GM21619 (cell line): ENCODE measurements around the gene ALG14.
A peak's percentile ranks its signal among the peaks of the same experiment; 100 is the strongest.

Source experiments
- ATAC-seq: cut with Tn5 transposase; IDR thresholded peaks from one replicate; pipeline ENCODE4 v1.9.1; 2021; ENCODE audit not compliant: unreplicated experiment

ALG14 gene

DNA sequence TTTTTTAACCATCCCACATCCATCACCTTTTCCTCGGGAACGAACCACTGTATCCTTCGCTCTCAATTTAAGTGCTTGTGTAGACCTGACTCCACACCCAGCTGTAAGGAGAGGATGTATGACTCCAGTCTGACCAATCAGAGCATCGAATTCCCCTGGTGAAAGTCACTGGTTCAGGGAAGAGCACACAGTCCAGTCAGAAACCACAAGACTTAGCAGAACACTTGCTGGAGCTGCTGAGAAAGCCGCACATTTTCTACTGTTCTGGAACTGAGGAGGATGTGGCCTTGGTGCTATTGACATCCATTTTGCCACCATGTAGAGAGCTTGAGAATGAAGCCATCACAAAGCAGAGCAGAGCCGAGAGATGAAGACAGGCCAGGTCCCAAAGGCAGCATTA is 86.0 kb downstream of the ALG14 start:
- ATAC-seq: no peak

DNA sequence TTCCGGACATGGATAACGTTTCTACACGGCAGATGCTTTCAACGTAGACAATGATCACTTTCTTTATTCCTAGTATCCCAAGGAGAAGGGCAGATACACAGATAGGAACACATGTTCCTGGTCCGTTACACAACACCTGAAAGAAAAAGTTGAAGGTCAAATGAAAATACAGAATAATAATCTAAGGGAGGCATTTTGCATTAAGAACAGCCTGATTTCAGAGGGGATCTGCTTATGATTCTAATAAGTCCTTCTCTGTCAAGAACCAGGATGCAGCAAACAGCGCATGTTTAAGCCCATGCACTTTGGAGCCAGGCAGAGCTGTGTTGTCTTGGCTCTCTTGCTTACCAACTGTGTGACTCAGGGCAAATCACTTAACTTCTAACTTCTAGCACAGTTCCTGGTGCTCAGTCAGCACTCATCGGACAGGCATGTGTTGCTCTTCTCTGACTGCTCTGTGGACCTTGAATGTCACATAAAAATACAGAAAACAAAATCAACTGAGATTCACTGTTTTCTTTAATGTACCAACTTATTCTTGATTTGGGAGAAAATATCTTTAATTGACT is 89.5 kb downstream of the ALG14 start:
- ATAC-seq: no peak

DNA sequence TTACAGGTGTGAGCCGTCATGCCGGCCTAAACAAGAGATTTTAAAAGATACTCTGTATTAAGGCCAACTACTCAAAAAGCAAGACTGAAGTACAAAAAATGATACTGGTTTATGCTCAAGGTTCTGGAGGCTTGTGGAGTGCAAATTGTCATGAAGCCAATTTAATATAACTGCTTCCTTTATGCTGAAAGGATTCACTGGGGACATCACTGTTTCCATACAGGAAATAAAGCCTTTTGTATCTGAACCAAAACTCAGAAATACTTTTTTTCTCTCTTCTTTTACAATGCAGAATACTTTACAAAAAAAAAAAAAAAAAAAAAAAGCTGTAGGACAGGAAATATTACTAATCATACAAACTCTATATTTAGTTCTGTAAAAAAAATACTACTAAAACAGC is 90.4 kb downstream of the ALG14 start:
- no peak for ATAC-seq

DNA sequence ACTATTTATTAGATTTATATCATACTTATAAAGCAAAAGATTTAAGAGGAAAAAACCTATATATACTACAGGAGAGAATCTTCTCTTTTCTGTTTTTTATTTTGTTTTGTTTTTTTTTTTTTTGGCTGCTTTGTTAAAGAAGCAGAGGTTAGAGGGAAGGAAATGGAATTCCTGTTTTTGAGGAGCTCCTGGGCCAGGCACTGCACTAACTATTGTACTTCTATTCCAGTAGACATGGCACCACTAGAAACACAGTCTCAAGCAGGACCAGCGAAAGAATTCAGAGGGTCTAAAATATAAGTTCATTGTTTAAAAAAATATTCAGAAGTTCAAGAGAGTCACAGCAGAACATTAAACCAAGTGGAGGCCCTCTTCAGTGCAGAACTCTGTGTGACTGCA is 91.2 kb downstream of the ALG14 start:
- no peak for ATAC-seq

DNA sequence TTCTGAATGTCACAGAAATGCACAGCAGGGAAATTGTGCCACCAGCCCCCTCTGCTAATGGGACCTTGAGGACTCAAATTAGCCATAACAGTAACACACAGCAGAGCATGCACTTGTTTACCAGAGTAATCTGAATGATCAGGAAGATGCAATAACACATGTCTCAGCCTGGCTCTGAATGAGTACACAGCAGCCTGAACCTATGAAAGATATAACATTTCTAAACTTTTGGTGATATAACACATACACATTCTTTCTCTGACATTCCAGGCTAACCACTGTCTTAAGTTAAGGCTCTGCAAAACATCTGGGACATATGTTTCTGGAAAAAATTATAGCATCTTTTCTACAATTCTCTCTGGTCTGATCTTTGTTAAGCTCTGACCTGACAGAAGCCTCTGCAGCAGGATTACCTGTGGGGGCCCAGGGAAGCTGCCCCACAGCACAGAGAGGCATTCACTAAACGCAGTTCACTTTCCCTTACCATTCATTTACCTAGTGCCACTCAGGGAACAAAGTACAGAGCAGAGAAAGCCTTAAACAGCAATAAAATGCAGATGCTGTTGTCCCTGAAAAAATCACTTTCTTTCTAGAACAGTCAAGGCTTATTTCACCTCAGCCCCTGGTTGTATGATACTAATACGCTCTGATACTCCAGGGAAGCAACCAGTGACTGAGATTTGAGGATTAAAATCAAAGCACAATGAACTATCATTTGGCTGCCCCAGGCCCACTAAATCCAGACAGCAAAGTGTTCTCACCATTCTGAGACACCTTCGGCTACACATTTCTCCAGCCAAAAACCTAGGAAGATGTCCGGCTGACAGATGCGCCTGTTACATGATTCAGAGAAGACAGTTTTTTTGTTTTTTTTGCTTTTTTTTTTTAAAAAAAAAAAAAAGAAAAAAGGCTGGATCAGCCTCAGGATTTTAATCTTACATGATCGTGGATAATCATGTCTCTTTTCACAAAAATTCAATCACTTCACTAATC is 91.9 kb downstream of the ALG14 start:
- ATAC-seq: no peak

DNA sequence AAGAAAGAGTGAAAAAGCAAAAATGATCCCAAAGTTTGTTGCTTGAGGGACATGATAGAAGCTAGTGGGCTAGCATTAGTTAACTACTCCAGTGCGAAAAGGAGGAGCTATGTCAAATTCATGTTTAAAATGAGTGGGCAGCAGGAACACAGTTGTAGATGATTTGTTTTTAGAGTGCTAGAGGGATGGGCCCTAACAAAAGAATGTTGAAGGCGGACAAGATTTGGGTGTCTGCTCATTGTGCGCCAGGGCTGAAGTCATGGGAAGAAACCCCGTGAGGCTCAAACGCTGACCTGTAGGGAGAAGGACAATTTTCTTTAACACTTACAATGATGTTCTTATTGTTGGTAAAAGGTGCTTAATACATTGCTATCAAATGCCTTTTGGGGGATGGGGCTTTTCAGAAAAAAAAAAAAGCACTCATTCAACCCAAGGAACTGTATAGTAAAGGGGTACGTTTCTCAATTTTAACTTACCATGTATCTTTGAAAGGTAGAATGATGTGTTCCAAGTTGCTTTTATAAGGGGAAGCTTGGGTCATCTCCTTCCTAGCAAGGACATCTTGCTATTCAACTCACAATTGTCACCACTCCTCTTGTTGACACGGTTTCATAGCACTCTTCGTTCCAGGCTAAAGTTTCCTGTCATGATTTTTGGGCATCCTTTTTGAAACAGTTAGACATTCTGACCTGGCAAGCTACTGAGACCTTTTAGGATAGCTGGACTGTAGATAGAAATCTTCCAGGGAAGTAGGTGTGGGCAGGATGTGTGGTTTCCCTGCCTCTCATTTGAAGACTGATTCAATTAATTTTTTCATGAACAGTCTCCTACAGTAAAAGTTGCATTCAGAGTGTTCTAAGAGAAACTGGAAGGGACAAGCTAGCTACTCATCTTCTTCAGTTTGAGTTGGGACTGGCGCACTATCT is 92.8 kb downstream of the ALG14 start:
- no peak for ATAC-seq

DNA sequence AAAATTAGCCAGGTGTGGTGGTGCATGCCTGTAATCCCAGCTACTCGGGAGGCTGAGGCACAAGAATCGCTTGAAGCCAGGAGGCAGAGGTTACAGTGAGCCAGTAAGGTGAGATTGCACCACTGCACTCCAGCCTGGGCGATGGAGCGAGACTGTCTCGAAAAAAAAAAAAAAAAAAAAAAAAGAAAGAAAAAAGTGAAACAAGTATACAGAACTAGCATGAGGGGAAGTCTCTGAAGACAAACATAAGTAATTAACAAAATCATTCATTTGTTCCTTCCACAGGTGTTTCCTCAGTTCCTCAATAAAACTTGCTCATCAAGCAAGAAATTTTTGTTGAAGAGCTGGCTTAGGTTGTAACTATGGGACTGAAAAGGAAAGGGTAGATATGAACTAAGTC is 93.6 kb downstream of the ALG14 start:
- no peak for ATAC-seq

DNA sequence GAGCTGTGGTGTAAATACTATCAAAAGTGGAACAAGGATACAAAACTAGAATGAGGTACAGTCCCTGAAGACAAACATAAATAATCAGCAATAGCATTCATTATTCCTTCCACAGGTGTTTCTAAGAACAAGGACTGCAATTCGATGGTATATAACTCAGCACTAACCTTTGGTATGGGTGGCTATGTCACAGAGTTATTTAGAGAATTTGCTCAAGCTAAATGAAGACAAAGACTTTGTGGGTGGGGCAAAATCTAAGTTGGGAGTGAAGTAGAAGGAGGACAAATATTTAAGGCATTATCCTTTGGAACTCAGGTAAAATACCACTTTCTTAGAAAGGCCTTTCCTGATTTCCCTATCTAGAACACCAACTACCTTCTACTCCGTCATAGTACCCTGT is 94.3 kb downstream of the ALG14 start:
- ATAC-seq: no peak

DNA sequence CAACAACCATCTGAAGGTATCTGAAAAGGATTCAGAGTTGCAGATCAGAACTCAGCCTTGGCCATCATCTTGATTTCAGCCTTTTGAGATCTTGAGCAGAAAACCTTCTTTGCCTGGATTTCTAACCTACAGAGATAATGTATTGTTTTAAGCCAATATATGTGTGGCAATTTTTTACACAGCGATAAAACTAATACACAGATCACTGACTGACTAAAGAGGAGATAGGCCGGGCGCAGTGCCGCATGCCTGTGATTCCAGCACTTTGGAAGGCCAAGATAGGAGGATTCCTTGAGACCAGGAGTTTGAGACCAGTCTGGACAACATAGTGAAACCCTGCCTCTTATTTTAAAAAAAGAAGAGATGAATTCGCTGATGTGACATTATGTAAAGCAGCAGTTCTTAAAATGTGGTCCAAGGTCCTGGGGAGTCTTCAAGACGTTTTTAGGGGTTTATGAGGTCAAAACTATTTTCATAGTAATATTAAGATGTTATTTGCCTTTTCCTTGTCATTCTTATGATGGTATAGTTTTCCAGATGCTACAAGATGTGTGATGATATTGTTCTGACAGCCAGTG is 95.7 kb downstream of the ALG14 start:
- ATAC-seq: no peak

DNA sequence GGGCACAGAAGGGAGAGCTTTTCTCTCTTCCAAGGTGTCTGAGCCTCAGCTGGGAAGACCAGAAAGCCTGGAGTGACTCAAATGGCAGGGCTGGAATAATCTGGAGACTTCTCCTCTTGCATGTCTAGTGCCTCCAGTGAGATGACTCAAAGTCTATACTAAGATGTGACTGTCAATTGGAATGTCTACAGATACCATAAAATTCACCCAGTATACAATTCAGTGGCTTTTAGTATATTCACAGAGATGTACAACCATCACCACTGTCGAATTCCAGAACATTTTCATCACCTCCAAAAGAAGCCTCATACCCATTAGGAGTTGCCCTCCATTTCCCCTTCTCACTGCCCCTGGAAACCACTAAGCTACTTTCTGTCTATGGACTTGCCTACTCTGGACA is 97.9 kb downstream of the ALG14 start:
- no peak for ATAC-seq

DNA sequence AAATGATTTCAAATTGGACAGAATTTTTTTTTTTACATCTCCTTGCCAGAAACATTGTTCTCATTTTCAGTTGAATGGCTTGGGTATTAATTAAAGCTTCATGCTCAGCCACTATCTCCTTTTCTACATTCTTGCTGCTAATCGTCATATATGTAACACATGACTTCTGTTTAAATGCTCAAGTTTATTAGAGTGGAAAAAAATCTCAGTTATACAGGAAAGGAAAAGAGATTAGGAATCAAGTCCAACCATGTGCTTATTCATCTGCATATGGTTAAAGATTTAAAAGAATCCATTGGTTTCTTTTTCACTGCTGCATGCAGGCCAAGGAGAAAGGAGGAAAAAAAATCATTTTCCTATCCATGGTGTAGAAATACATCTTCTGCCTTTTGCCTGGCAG is 98.5 kb downstream of the ALG14 start:
- no peak for ATAC-seq

DNA sequence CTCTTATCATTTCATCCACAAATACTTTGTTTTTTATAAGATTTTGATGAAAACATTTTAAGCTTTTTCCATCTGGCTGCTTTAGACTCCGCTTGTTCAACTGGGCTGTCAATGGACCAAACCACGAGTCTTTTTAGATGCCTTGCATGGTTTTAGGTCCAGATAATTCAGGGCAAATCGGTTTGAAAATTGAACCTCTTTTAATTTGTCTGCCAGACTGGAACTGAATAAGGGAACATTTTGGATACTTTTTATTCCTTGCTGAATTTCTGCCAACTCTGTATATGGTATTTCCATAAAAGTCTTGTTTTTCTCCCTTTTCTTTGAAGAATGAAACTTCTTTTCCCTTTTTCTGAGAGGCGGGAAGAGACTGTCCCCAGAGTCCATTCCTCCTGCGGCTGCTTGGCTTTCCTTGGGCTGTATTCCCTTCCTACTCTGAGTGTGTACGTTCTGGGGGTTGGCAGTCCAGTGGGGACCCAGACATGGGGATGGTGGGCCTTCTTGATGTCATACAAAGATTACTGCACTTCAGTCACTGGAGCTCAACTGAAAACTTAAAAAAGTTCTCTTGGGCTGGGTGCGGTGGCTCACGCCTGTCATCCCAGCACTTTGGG is 99.3 kb downstream of the ALG14 start:
- no peak for ATAC-seq

DNA sequence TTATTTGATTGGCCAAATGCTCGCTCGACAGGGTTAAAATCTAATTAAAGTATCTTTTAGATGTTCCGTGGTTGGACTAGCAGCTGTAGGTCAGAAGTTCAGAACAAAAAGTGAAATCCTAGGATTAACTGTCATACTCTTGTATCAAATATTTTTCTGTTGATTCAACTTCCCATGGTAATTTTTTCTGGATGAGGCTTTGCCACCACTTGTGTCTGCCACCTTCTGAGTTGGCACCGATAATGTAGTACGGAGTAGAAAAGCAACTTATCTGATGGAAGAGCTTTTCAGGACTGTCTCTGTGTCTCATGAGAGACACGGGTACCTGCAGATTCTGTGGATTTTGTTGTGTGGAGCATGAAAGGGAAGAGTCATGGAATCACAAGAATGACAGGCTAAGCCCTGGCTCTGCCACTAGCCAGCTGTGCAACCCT is 101.2 kb downstream of the ALG14 start:
- ATAC-seq: no peak

DNA sequence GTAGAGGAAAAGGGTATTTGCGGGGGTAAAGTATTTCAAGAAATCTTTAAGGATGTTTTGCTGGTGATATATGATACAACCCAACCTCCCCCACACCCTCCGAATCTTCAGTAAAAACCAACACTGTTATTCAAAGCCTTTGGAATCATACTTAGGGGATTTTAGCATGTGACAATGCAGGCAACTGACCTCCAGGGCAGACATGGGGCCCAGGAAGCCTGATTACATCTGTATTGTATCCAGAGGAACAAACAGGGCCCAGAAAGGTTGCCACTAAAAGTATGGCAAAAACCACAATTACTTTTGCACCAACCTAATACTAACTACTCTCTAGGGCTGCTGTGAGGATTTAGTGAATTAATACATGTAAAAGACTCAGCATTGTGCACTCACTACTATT is 102.0 kb downstream of the ALG14 start:
- ATAC-seq: no peak

DNA sequence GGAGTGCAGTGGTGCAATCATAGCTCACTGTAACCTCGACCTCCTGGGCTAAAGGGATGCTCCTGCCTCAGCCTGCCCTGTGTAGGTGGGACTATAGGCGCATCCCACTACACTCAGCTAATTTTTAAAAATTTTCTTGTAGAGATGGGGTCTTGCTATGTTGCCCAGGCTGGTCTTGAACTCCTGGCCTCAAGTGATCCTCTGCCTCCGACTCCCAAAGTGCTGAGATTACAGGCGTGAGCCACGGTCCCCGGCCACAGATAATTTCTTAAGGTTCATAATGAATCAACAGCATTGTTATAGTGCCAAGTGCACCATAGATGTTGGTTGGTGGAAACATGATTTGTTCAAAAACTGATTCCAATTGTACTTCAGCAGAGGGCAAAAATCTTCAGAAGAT is 103.6 kb downstream of the ALG14 start:
- no peak for ATAC-seq

DNA sequence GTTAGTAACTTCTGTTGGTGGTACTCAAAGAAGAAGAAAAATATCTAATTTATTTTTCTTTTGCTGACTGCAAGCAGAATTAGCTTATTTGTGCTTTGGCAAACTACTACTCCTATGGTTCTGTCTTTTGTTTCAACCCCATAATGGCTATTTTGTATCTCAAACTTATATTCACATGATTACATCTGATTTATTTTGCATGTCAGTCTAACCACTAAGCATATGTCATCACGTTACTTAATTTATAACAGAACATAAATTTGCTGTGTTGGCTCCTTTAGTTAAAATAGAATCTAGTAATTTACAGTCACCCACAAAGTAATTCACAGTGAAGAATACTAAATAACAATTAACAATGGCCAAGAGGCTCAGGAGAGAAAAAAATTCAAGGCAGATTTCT is 106.7 kb downstream of the ALG14 start:
- no peak for ATAC-seq

DNA sequence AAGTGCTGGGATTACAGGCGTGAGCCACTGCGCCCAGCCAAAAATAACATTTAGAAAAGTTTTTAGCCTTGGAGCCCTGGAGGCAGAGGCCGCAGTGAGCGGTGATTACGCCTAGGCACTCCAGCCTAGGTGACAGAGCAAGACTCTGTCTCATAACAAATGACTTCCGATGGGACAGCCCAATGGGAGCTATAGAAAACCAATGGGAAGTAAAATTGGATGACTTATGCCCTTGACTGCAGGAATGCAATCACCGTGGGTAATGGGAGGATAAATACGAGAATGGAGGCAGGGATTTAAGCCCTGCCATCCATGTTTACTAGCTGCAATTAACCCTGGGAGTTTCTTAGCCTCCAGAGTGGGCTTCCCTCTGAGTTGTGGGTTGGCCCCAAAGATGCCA is 108.9 kb downstream of the ALG14 start:
- no peak for ATAC-seq

DNA sequence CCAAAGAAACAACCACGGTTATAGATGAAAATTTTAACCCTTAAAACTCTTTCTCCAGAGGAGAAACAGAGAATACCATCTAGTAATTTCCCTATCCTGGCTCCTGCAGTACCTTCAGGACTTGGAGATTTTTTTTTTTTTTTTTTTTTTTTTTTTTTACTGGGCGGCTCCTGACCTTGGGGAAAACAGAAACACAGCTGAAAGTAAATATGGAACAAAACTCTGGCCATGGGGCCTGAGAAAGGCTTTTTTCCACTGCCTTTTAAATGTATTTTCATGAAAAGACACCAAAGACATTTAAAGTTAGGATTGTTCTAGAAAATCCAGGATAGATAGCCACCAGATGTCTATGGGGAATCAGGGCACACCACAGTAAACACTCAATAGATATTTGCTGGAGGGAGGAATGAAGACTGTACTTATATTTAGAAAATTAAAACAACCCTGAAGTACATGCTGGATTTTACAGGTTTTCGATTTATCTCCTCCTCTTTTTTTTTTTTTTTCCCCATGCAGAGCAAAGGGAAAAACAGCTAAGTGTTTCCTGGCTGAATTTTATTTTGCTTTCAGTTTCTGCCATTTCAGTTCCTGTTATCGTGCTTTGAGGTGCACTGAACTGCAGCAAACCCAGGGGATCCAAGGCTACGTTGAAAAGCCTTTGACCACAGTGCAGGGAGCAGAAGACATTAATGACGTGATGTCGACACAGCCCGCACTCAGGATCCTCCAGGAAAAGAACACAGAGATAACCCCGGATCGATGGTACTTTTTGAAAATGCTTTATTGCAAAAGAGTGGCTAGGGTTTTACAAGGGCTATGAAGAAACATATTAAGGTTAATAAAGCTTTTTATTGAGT is 110.1 kb downstream of the ALG14 start:
- peak; percentile 94 for ATAC-seq

DNA sequence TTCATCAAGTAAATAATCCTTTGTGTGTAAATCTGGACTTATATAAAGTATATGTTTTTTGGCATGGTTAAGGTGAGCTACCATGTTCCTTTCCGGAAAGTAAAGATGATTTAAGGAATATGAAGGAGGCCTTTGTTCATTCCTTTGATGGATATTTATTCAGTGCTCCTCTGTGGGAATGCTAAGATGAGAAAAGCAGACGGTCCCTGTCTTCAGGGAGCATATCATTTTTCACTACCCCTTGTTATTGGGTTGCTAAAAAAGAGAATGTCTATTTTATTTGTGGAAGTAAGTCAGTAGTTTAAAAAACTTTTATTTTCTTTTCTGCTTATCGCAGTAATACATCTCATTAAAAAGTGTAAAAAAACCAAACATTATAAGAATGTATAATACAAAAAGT is 110.8 kb downstream of the ALG14 start:
- no peak for ATAC-seq

DNA sequence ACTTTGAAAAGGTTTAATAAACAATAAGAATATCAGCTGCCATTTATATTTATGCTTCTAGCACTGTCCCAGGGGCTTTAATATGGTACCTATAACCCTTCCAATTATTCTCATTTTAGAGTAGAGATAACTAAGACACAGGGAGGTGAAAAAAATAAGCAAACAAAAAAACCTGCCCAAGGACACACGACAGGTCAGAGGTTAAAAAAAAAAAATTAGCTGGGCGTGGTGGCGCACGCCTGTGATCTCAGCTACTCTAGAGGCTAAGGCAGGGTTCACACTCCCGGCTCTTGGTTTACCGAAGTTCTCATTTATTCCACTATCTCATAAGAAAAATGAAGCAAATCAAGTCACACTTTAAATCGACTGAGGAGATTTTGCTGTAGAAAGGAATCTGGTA is 111.2 kb downstream of the ALG14 start:
- no peak for ATAC-seq
